G401 (cell line): Measurements from ENCODE around the gene ALG2. TPM values are rescaled to one million over a fixed set of nuclear protein-coding genes. Genes with fewer than 3 reads are reported as not detected.
A peak's percentile ranks its signal among the peaks of the same experiment; 100 is the strongest.
"Not testable (repeated sequence)": the region's sequence is repeated elsewhere in the genome, so short reads cannot be mapped to it uniquely, and the experiment has no call there.

ENCODE experiments used
- DNase-seq: peaks from one replicate; pipeline ENCODE4 v3.0.0-alpha.2; 2015; ENCODE audit warnings: low spot score
- in situ Hi-C: cut with HindIII; loops from 2 replicates; pipeline ENCODE4 v1.10.0; 2016; ENCODE audit warnings: low sequenced_read_pairs, mixed read lengths
- total RNA-seq: library from RNA; depleted of rRNA; stranded (reverse); fragments of >200 nt; shearing (Covaris generic); gene quantifications from 2 replicates; pipeline ENCODE4 v1.2.3, GENCODE V29; 2014

Gene ALG2
- total RNA-seq, 1 experiment from 2014 or later, result 24.3 TPM

GRCh38 chr9:99239341-99240060, 17.8 kb upstream of the ALG2 start:
- no peak for DNase-seq
- in situ Hi-C loops, result no loop called here

- in situ Hi-C loops, result no loop called here
- no peak for DNase-seq
These were observed 16.6 kb upstream of the ALG2 start for GRCh38 chr9:99238331-99238730.

GRCh38 chr9:99237849-99238248, 16.1 kb upstream of the ALG2 start:
- in situ Hi-C loops, DNase-seq: not testable (repeated sequence)

- DNase-seq, result no peak
- in situ Hi-C loops, result no loop called here
These were observed 15.6 kb upstream of the ALG2 start for GRCh38 chr9:99237356-99237755.

GRCh38 chr9:99235926-99236634, 14.3 kb upstream of the ALG2 start:
- in situ Hi-C loops, result no loop called here
- no peak for DNase-seq

GRCh38 chr9:99235069-99235468, 13.3 kb upstream of the ALG2 start:
- no peak for DNase-seq
- in situ Hi-C loops, result no loop called here

- DNase-seq, result peak; percentile 15
- in situ Hi-C loops, result no loop called here
These were observed 12.9 kb upstream of the ALG2 start for GRCh38 chr9:99234618-99235017.

- DNase-seq, result peak; percentile 14
- in situ Hi-C loops, result no loop called here
These were observed 10.0 kb upstream of the ALG2 start for GRCh38 chr9:99231711-99232110.

GRCh38 chr9:99230206-99230605, 8.5 kb upstream of the ALG2 start:
- DNase-seq, result no peak
- in situ Hi-C loops, result no loop called here

GRCh38 chr9:99226054-99226453, 4.3 kb upstream of the ALG2 start:
- no peak for DNase-seq
- in situ Hi-C loops, result no loop called here

GRCh38 chr9:99224445-99224844, 2.7 kb upstream of the ALG2 start:
- in situ Hi-C loops, result no loop called here
- no peak for DNase-seq

GRCh38 chr9:99222416-99223270, 901 bp upstream of the ALG2 start:
- DNase-seq, result no peak
- in situ Hi-C loops, result no loop called here

GRCh38 chr9:99221266-99221620, 499 bp downstream of the ALG2 start:
- in situ Hi-C loops, result no loop called here
- no peak for DNase-seq

- in situ Hi-C loops, result no loop called here
- DNase-seq, result no peak
These were observed 1.7 kb downstream of the ALG2 start for GRCh38 chr9:99220011-99220410.

GRCh38 chr9:99216073-99216472, 5.7 kb downstream of the ALG2 start:
- in situ Hi-C loops, result no loop called here
- DNase-seq, result no peak

- DNase-seq, result no peak
- in situ Hi-C loops, result no loop called here
These were observed 8.5 kb downstream of the ALG2 start for GRCh38 chr9:99213197-99213596.

GRCh38 chr9:99211746-99212145, 10.0 kb downstream of the ALG2 start:
- DNase-seq, result no peak
- in situ Hi-C loops, result no loop called here

- in situ Hi-C loops, result no loop called here
These were observed 11.2 kb downstream of the ALG2 start for GRCh38 chr9:99210572-99210971.

GRCh38 chr9:99201603-99202002, 20.1 kb downstream of the ALG2 start:
- DNase-seq, result no peak
- in situ Hi-C loops, result no loop called here

More at GRCh38 chr9:99210572-99210971, 11.2 kb downstream of the ALG2 start:
- DNase-seq, result no peak

GRCh38 chr9:99199938-99200539, 21.7 kb downstream of the ALG2 start:
- in situ Hi-C loops, result no loop called here
- DNase-seq, result no peak
